HG02852 (cell line): Measurements from ENCODE around the gene SELENOW.
"Not testable (repeated sequence)": the region's sequence is repeated elsewhere in the genome, so short reads cannot be mapped to it uniquely, and the experiment has no call there.

Source experiments
- ATAC-seq: cut with Tn5 transposase; IDR thresholded peaks from one replicate; pipeline ENCODE4 v1.9.1; 2021; ENCODE audit warnings: mild to moderate bottlenecking, moderate library complexity; ENCODE audit not compliant: unreplicated experiment

The SELENOW gene

GRCh38 chr19:47780215-47780551 is 1.7 kb downstream of the SELENOW start:
- ATAC-seq: no peak

- no peak for ATAC-seq
Measured at GRCh38 chr19:47781590-47782262, 3.2 kb downstream of the SELENOW start.

GRCh38 chr19:47786566-47786965 is 8.1 kb downstream of the SELENOW start:
- ATAC-seq: no peak

- not testable (repeated sequence) for ATAC-seq
Measured at GRCh38 chr19:47787307-47787706, 8.8 kb downstream of the SELENOW start.

GRCh38 chr19:47789811-47790210 is 11.3 kb downstream of the SELENOW start:
- ATAC-seq: not testable (repeated sequence)

GRCh38 chr19:47790398-47790814 is 11.9 kb downstream of the SELENOW start:
- no peak for ATAC-seq

- no peak for ATAC-seq
Measured at GRCh38 chr19:47792616-47793015, 14.1 kb downstream of the SELENOW start.

GRCh38 chr19:47794526-47794925 is 16.0 kb downstream of the SELENOW start:
- no peak for ATAC-seq

- no peak for ATAC-seq
Measured at GRCh38 chr19:47796785-47797184, 18.3 kb downstream of the SELENOW start.

GRCh38 chr19:47797996-47798903 is 19.7 kb downstream of the SELENOW start:
- no peak for ATAC-seq

GRCh38 chr19:47798904-47799266 is 20.4 kb downstream of the SELENOW start:
- ATAC-seq: no peak

- no peak for ATAC-seq
Measured at GRCh38 chr19:47801270-47801669, 22.8 kb downstream of the SELENOW start.

- no peak for ATAC-seq
Measured at GRCh38 chr19:47802521-47803043, 24.1 kb downstream of the SELENOW start.

- not testable (repeated sequence) for ATAC-seq
Measured at GRCh38 chr19:47803148-47803547, 24.6 kb downstream of the SELENOW start.

- ATAC-seq: not testable (repeated sequence)
Measured at GRCh38 chr19:47803671-47804070, 25.2 kb downstream of the SELENOW start.

- ATAC-seq: not testable (repeated sequence)
Measured at GRCh38 chr19:47804451-47804850, 25.9 kb downstream of the SELENOW start, which contains the start of gene TPRX1. TSS of gene TPRX1 (minus strand) at chr19:47804551. CDS start at chr19:47804539, 12 bp downstream.

GRCh38 chr19:47805313-47805712 is 26.8 kb downstream of the SELENOW start:
- ATAC-seq: no peak

GRCh38 chr19:47806435-47806834 is 27.9 kb downstream of the SELENOW start:
- no peak for ATAC-seq

- no peak for ATAC-seq
Measured at GRCh38 chr19:47813304-47813994, 34.9 kb downstream of the SELENOW start.

- no peak for ATAC-seq
Measured at GRCh38 chr19:47813995-47814328, 35.5 kb downstream of the SELENOW start.

- ATAC-seq: not testable (repeated sequence)
Measured at GRCh38 chr19:47816270-47816669, 37.8 kb downstream of the SELENOW start.
